Prostate gland (tissue), 2 donors: ENCODE results near the gene NLRX1.

ENCODE experiments used
- POLR2A ChIP-seq: fragments of 450-650 bp; IDR thresholded peaks from one replicate; pipeline ENCODE4 v1.6.1; 2016; ENCODE audit warnings: antibody characterized with exemption, mild to moderate bottlenecking
- TF ChIP-seq, protein P1 (sequence below), 4 experiments: fragments of 200-600 bp in 2 of 4; fragments of 450-650 bp in 2 of 4; sonication (generic) in 2 of 4; IDR thresholded peaks; 1 replicate in 3 of 4; 2 replicates in 1 of 4; pipeline ENCODE4 v1.5.1; 2016 to 2019; ENCODE audit warnings: antibody characterized with exemption in 4 of 4, mild to moderate bottlenecking in 2 of 4, moderate library complexity in 2 of 4

DNA sequence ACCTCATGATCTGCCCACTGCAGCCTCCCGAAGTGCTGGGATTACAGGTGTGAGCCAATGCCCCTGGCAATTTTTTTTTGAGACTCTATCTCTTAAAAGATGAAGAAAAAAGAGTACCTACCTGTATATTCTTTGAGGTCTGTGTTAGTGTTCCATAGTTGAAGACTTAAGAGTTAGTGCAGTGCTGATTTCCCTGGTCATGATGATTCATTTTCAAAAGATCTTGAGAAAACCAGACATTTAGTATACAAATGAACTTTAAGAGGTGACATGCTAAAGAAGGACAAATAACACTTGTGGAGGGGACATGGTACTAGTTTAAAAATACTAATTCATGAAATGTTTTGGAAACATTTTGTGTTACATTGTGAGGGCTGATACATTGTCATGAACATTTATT, 55.3 kb downstream of the NLRX1 start:
- TF ChIP-seq POLR2A = no peak
- TF ChIP-seq, protein P1, sequence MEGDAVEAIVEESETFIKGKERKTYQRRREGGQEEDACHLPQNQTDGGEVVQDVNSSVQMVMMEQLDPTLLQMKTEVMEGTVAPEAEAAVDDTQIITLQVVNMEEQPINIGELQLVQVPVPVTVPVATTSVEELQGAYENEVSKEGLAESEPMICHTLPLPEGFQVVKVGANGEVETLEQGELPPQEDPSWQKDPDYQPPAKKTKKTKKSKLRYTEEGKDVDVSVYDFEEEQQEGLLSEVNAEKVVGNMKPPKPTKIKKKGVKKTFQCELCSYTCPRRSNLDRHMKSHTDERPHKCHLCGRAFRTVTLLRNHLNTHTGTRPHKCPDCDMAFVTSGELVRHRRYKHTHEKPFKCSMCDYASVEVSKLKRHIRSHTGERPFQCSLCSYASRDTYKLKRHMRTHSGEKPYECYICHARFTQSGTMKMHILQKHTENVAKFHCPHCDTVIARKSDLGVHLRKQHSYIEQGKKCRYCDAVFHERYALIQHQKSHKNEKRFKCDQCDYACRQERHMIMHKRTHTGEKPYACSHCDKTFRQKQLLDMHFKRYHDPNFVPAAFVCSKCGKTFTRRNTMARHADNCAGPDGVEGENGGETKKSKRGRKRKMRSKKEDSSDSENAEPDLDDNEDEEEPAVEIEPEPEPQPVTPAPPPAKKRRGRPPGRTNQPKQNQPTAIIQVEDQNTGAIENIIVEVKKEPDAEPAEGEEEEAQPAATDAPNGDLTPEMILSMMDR (IDR thresholded peaks at IDR 0.05) = no peak
